NCI-H446 (cell line): Measurements from ENCODE around the gene CORO6.

Source experiments
- DNase-seq, 2 experiments: peaks; one replicate each; lab custom pipeline; 2025; lab: John Stamatoyannopoulos, UW

The CORO6 gene

GRCh38 chr17:29565643-29566472 is 56.9 kb downstream of the CORO6 start:
- no peak for DNase-seq
